Heart left ventricle (tissue), 16 donors: Measurements from ENCODE around the gene XDH. TPM values are rescaled to one million over a fixed set of nuclear protein-coding genes. Genes with fewer than 3 reads are reported as not detected.

ENCODE experiments used
- ATAC-seq, 4 donors: fragments of 200-7000 bp; cut with Tn5 transposase; one replicate each; pipeline ENCODE4 v1.9.1; 2020 to 2022; ENCODE audit warnings: moderate library complexity in 4 of 4, mild to moderate bottlenecking in 3 of 4, moderate number of reproducible peaks in 1 of 4
- DNase-seq, 5 donors: peaks; one replicate each; pipeline ENCODE4 v3.0.0-alpha.2; 2020
- H3K27ac ChIP-seq, 12 donors: fragments of 200-600 bp; sonication (generic) in 4 of 12; one replicate each; pipeline versions ENCODE4 v1.5.0 to v1.8.0; 2016 to 2022; ENCODE audit warnings: mild to moderate bottlenecking in 2 of 12
- H3K27me3 ChIP-seq, 9 donors: fragments of 200-600 bp; sonication (generic) in 2 of 9; one replicate each; pipeline versions ENCODE4 v1.5.1 to v1.8.0; 2016 to 2022; ENCODE audit warnings: mild to moderate bottlenecking in 3 of 9
- H3K36me3 ChIP-seq, 9 donors: fragments of 200-600 bp; sonication (generic) in 2 of 9; one replicate each; pipeline versions ENCODE4 v1.5.0 to v1.8.0; 2018 to 2022; ENCODE audit warnings: mild to moderate bottlenecking in 2 of 9
- H3K4me1 ChIP-seq, 12 donors: fragments of 200-600 bp; sonication (generic) in 4 of 12; one replicate each; pipeline versions ENCODE4 v1.5.0 to v1.8.0; 2016 to 2022; ENCODE audit warnings: mild to moderate bottlenecking in 3 of 12
- H3K4me3 ChIP-seq, 12 donors: fragments of 200-600 bp; sonication (generic) in 4 of 12; one replicate each; pipeline versions ENCODE4 v1.5.0 to v1.8.0; 2017 to 2022; ENCODE audit warnings: mild to moderate bottlenecking in 9 of 12, moderate library complexity in 4 of 12
- H3K9me3 ChIP-seq, 12 donors: fragments of 200-600 bp; sonication (generic) in 4 of 12; one replicate each; pipeline versions ENCODE4 v1.5.0 to v1.8.0; 2016 to 2022; ENCODE audit warnings: mild to moderate bottlenecking in 1 of 12
- CTCF ChIP-seq, 12 donors: fragments of 200-600 bp; sonication (generic) in 4 of 12; IDR thresholded peaks; one replicate each; pipeline versions ENCODE4 v1.5.0 to v1.8.0; 2018 to 2022; ENCODE audit warnings: antibody characterized with exemption in 12 of 12, mild to moderate bottlenecking in 5 of 12
- POLR2A ChIP-seq, 2 donors: fragments of 450-650 bp; IDR thresholded peaks; one replicate each; pipeline ENCODE4 v1.6.1; 2017; ENCODE audit warnings: antibody characterized with exemption in 2 of 2, mild to moderate bottlenecking in 2 of 2, moderate library complexity in 2 of 2
- WGBS, 4 donors: extraction: QIAGEN DNeasy Blood & Tissue Kit in 2 of 4; methylation state at CpG; one replicate each; pipeline versions ENCODE4 v1.1.5 to v1.1.7; 2013 to 2018; 5-methylcytosine and 5-hydroxymethylcytosine counted together
- intact Hi-C, 10 donors: fragments of 100-400 bp; cut with DNase I; formaldehyde crosslinking; loops; one replicate each; pipeline versions ENCODE4 v1.11.1 to v1.14.2; 2022
- polyA plus RNA-seq, 2 donors: library from polyadenylated mRNA; stranded (reverse); fragments of 200-250 nt; gene quantifications; one replicate each; pipeline ENCODE4 v1.2.3, GENCODE V29; 2013
- total RNA-seq, 9 donors: library from RNA; depleted of rRNA in 2 of 9; stranded (reverse); fragments of >200 nt in 2 of 9; fragmentation: NEBNext Ultra II Directional in 3 of 9; extraction: Animal tissue kit (Norgen Biotek cat#: 25700) in 3 of 9; gene quantifications; one replicate each; pipeline versions ENCODE4 v1.1.0 to v1.2.4, GENCODE V29; 2016 to 2023
- donor health status: ischemic (EF 13 %, LVEDD 7.1; RV severe dilation, severe dysfunction).
- donor health status: healthy with polysubstance abuse.
- donor health status: DM: no; HTN: yes; CAD: no.
- donor health status: DM: no; HTN: no; CAD: no.
- donor health status: ischemic (EF 25% LVEDD 6.9; RV normal size, moderate dysfunction).
- donor health status: ischemic (EF 25% LVEDD 5.7; RV mildly dilated, moderate dysfunction).
- donor health status: healthy.
- donor health status: DM: yes; HTN: yes; CAD: no.
- donor health status: ischemic (EF 35%, LVEDD 5.7; RV mildly dilated, moderate dysfunction).
- donor health status: nonischemic (EF 11% LVEDD 7.7; RV severe dilation, severe dysfunction).
- donor health status: DM: yes; HTN: yes; CAD: no.
- donor health status: PGD.
- donor health status: ischemic (EF 29% LVEDD 5.4; RV normal size, mild dysfunction).
- donor health status: nonischemic (EF 23%, LVEDD 6.1; RV moderate dilation, normal function).

XDH gene
- total and polyA plus RNA-seq, 11 donors, result 0.06 to 0.08 TPM; not detected in 9

DNA sequence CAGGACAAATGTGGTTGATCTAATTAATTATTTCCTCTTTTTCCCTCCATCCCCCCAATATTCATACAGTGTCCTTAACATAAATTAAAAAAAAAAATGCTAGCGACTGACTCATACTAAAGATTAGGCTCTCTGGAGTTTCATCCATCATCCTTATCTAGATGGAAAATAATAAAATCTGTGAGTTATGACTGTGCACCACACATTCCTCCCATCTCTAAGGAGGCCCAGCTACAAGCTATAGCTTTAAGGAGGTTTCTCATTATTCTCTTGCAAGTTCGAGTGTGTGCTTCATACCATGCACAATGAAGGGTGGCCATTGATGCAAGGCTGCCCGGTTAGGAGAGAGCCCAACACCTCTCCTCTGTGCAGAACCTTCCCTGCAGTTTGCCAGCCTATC lies 77.3 kb downstream of the XDH start:
- Histone ChIP-seq H3K27me3 (no peaks in the 10 kb centered on the region), H3K4me3 (no peak overlapping the region), H3K9me3 (no peaks in the 10 kb centered on the region), H3K4me1 (peaks cover 0 to 4% (median 0%) of the 10 kb centered on the region in 12 donors), H3K36me3 (no peaks in the 10 kb centered on the region), H3K27ac (no peak overlapping the region)
- TF ChIP-seq POLR2A (IDR thresholded peaks at IDR 0.05) (no peak), CTCF (IDR thresholded peaks at IDR 0.05) (no peak)
- intact Hi-C loops, result loop anchor here in 7 of 10 donors (5.0 to 10.0 kb wide), 8 partner anchors 102 to 1172 kb away; partner anchors contain the start of genes EHD3 (in 2 of the 7) and GALNT14 (in 1 of the 7)
- DNase-seq (no peak), ATAC-seq (no peak)
- 74 to 80% (median 75%) methylated on average over 3 of the region's 3 CpGs for WGBS, 4 donors

DNA sequence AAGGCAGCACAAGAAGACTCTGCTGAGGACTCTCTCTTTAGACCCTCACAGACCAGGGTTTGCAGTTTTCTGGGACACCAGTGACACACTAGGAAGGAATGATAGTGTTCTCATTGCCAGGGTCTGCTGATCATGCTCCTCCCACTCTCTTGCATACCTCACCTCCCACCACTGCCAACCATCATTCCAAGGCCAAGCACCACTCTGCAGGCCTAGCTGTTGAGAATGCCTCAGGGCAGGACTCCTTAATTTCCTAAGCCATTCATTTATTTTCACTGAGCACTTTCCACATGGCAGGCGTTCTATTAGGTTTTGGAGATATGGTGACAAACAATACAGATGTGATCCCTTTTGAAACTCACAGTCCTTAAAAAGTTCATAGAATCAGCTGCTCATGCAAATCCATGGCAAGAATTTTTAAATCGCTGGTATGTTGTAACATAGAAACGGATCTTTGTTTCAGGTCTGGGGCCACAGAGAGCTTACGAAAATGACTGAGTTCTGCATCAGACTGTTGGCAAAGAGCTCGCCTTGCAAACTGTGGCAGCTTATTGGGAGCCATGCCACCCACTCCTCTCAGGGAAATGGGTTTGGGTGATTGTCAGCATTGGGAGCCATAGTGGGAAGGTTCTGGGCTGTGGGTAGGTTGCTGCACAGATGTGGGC lies 78.5 kb downstream of the XDH start:
- H3K4me1 ChIP-seq, result peaks cover 0 to 6% (median 0%) of the 10 kb centered on the region in 12 donors
- H3K27me3 ChIP-seq, result no peaks in the 10 kb centered on the region
- H3K27ac ChIP-seq, result no peak overlapping the region
- intact Hi-C loops, result loop anchor here in 7 of 10 donors (2.0 to 10.0 kb wide), 9 partner anchors 101 to 1171 kb away; partner anchors contain the start of genes EHD3 (in 2 of the 7) and GALNT14 (in 1 of the 7)
- no peaks in the 10 kb centered on the region for H3K36me3 ChIP-seq
- DNase-seq (no peak), ATAC-seq (peak in 3 of 4 donors; percentile 14 to 44 (median 43))
- TF ChIP-seq POLR2A (IDR thresholded peaks at IDR 0.05) (no peak), CTCF (IDR thresholded peaks at IDR 0.05) (no peak)
- H3K9me3 ChIP-seq, result no peaks in the 10 kb centered on the region
- WGBS, 4 donors, result 66 to 81% (median 78%) methylated on average over 5 of the region's 5 CpGs
- no peak overlapping the region for H3K4me3 ChIP-seq

DNA sequence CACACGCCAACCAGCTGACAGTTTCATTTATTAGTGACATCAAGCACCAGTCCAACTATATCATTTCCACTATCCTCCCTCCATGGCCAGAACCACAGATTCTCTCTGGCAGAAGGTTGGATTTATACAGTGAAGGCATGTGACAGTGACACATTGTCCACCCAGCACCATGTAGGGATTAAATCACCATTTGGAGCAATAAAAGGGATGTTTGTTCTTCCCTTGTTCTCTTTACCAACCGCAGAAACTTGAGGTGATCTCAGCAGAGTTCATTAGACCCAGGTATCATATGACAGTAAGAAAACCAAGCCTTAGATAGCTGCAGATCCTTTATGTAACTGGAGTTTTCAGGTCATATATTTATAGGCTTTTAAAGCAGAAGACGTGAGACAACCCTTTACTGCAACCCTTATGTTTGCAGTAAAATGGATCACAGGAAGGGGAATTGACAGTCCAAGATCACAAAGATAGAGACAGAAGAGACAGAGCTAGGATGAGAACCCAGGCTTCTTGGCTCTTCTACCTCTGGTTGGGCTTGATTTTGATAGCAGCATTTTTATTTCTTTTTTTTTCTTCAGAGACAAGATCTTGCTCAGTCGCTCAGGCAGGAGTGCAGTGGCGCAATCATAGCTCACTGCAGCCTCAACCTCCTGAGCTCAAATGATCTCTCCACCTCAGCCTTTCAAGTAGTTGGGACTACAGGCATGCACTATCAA lies 80.1 kb downstream of the XDH start:
- Histone ChIP-seq H3K4me1 (peaks cover 0 to 7% (median 0%) of the 10 kb centered on the region in 12 donors), H3K36me3 (no peaks in the 10 kb centered on the region), H3K9me3 (no peaks in the 10 kb centered on the region), H3K27ac (no peak overlapping the region), H3K4me3 (no peak overlapping the region), H3K27me3 (no peaks in the 10 kb centered on the region)
- TF ChIP-seq POLR2A (IDR thresholded peaks at IDR 0.05), result no peak
- no peak for TF ChIP-seq CTCF (IDR thresholded peaks at IDR 0.05)
- DNase-seq (no peak), ATAC-seq (no peak)
- intact Hi-C loops, result loop anchor here (2.0 to 10.0 kb wide), 15 partner anchors 67 to 1170 kb away; partner anchors contain the start of genes EHD3 (in 4 of the 10) and GALNT14 (in 1 of the 10)
- 74 to 82% (median 79%) methylated on average over 5 of the region's 5 CpGs for WGBS, 4 donors
